ENCODE results near the gene SEMA5B. TPM values are rescaled to one million over a fixed set of nuclear protein-coding genes. Genes with fewer than 3 reads are reported as not detected.

The SEMA5B gene
- polyA plus RNA-seq, 3 donors from 2014 or later: not detected

- no peaks in the 10 kb centered on the region for H3K36me3 Mint-ChIP-seq
- no peak overlapping the region for H3K27ac Mint-ChIP-seq
- H3K4me1 Mint-ChIP-seq: peaks cover 8 to 11% of the 10 kb centered on the region in 2 donors
- DNase-seq: no peak
- no peak overlapping the region for H3K4me3 Mint-ChIP-seq
- no peaks in the 10 kb centered on the region for H3K9me3 Mint-ChIP-seq
- H3K27me3 Mint-ChIP-seq (ENCODE audit: low read depth in 3 of 3): peaks cover 11 to 26% (median 14%) of the 10 kb centered on the region in 3 donors
Observed at GRCh38 chr3:123031051-123031450, 3.5 kb upstream of the SEMA5B start.

DNA sequence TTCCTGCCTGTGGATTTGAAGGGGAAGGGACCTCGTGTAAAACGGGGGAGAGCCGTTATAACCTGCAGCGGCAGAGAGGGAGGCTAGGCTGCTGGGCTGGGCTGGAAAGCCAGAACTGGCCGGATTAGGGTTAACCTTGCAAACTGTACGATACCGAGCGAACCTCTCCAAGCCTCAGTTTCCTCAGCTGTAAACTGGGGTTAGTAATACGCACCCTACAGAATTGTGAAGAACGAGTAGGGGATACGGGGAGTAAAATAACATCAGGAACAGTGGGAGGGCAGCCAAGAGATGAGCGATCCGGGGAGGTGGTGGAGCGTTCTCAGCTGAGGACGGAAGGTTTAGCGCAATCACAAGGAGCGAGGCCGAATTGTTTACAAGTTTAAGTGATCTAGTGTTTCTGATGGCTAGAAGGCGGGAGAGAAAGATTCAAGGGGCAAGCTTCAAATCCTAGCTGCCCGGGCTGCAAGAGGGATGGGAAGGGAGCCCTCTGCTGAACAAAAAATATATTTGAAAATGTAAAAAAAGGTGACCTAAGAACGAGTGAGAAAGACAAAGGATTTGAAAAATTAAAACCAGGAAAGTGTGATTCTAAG is 768 bp upstream of the SEMA5B start:
- Mint-ChIP-seq H3K4me1 (peaks cover 8 to 17% of the 10 kb centered on the region in 2 donors), H3K27me3 (ENCODE audit: low read depth in 3 of 3) (peaks cover 13 to 29% (median 20%) of the 10 kb centered on the region in 3 donors), H3K4me3 (peak overlapping the region; percentile 70 to 87 (median 72)), H3K9me3 (no peaks in the 10 kb centered on the region), H3K36me3 (no peaks in the 10 kb centered on the region), H3K27ac (no peak overlapping the region)
- DNase-seq: peak in 2 of 3 donors; percentile 15 to 26

DNA sequence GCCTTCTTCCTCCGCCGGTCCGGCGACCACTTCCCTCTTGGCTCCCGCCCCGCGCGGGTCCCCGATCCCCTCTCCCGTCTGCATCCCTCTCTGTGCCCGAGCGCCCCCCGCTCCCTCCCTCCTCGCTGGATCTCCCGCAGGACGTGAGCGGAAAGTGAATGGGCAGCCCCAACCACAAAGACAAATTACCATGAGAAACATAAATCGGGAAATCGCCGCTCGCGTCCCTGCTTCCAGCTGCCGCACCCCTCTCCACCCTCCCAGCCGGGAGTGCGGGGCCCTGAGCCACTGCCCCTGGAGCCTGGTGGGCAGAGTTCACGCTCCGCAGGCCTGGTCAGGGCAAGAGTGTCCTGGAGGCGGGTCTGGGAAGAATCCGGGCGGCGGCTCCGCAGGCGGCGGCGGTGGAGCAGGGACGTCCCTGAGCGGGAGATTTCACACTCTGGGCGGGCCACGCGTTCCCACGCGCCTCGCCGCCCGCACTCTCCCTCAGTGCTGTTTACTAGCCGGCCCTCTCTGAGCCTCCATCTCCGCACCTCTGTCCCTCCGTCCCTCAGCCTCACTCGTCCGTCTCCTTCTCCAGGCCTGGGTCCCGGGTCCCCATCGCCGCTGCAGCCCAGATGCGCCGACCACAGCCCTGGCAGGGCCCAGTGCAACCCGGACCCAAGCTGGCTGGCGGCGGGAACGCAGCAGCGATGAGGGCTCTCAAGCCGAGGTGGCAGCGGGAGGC is 835 bp downstream of the SEMA5B start:
- H3K27ac Mint-ChIP-seq: no peak overlapping the region
- peak in 1 of 3 donors; percentile 3 for DNase-seq
- peak overlapping the region; percentile 39 to 68 (median 53) for H3K4me3 Mint-ChIP-seq
- H3K27me3 Mint-ChIP-seq (ENCODE audit: low read depth in 3 of 3): peaks cover 14 to 29% (median 20%) of the 10 kb centered on the region in 3 donors
- no peaks in the 10 kb centered on the region for H3K9me3 Mint-ChIP-seq
- H3K36me3 Mint-ChIP-seq: no peaks in the 10 kb centered on the region
- H3K4me1 Mint-ChIP-seq: peaks cover 8 to 17% of the 10 kb centered on the region in 2 donors

DNA sequence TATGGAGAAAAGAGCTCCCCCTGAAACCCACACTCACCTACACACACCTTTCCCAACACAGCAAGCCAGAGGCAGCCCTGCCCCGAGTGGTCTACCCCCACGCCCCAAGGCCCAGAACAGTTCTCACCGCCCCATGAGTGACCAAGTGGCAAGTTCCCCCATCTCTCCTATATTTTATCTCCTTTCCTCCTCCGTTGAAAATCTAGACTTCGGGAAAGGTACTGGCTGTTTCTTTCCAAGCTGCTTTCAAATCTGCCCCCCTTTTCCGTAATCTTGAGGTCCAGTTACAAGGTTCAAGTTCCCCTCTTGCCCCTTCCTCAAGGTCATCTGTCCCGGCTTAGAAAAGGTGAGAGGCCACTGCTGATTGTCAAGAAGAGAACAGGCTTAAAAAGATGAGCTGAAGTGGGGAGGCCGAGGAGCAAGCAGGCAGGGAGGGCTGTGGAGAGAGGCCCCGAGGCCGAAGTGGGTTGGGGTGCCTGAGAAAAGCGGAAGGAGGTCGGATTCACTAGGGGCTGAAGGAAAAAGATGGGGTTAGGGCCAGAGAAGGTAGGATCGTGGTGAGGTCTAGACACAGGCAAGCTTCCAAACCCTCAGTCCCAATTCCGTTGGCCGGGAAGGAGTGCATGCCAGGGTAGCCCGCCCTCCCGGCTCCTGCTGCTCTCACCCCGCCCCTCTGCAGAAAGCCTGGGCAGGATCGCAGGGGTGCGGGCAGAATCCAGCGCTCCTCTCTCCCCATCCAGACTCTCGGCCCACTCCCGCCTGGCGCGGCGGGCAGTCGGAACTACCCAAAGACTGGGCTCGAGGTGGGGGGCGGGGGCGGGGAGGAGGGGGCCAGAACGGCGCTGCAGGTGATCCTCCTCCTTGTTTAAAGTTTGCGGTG is 1.7 kb downstream of the SEMA5B start:
- no peak for DNase-seq
- H3K27ac Mint-ChIP-seq: no peak overlapping the region

GRCh38 chr3:123024056-123024455 is 3.5 kb downstream of the SEMA5B start:
- Mint-ChIP-seq H3K27me3 (ENCODE audit: low read depth in 3 of 3) (peaks cover 11 to 27% (median 21%) of the 10 kb centered on the region in 3 donors), H3K36me3 (no peaks in the 10 kb centered on the region)

More for the DNA sequence above, 1.7 kb downstream of the SEMA5B start:
- no peaks in the 10 kb centered on the region for H3K9me3 Mint-ChIP-seq
- no peaks in the 10 kb centered on the region for H3K36me3 Mint-ChIP-seq
- peak overlapping the region; percentile 42 to 79 (median 54) for H3K4me3 Mint-ChIP-seq
- H3K4me1 Mint-ChIP-seq: peaks cover 8 to 17% of the 10 kb centered on the region in 2 donors
- peaks cover 14 to 29% (median 20%) of the 10 kb centered on the region in 3 donors for H3K27me3 Mint-ChIP-seq (ENCODE audit: low read depth in 3 of 3)

GRCh38 chr3:123021996-123022510 is 5.5 kb downstream of the SEMA5B start:
- H3K4me1 Mint-ChIP-seq: peaks cover 0 to 9% of the 10 kb centered on the region in 2 donors
- peaks cover 5 to 18% (median 16%) of the 10 kb centered on the region in 3 donors for H3K27me3 Mint-ChIP-seq (ENCODE audit: low read depth in 3 of 3)
- H3K9me3 Mint-ChIP-seq: no peaks in the 10 kb centered on the region
- H3K4me3 Mint-ChIP-seq: no peak overlapping the region
- no peak for DNase-seq
- H3K27ac Mint-ChIP-seq: no peak overlapping the region
- no peaks in the 10 kb centered on the region for H3K36me3 Mint-ChIP-seq

More at GRCh38 chr3:123024056-123024455, 3.5 kb downstream of the SEMA5B start:
- DNase-seq: no peak
- Mint-ChIP-seq H3K27ac (no peak overlapping the region), H3K4me1 (peaks cover 8 to 17% of the 10 kb centered on the region in 2 donors), H3K9me3 (no peaks in the 10 kb centered on the region), H3K4me3 (no peak overlapping the region)

GRCh38 chr3:123021388-123021787 is 6.2 kb downstream of the SEMA5B start:
- Mint-ChIP-seq H3K4me1 (peaks cover 0 to 7% of the 10 kb centered on the region in 2 donors), H3K27me3 (ENCODE audit: low read depth in 3 of 3) (peaks cover 4 to 17% (median 14%) of the 10 kb centered on the region in 3 donors), H3K9me3 (no peaks in the 10 kb centered on the region), H3K36me3 (no peaks in the 10 kb centered on the region), H3K4me3 (no peak overlapping the region), H3K27ac (no peak overlapping the region)
- no peak for DNase-seq

GRCh38 chr3:123020709-123021108 is 6.9 kb downstream of the SEMA5B start:
- Mint-ChIP-seq H3K27me3 (ENCODE audit: low read depth in 3 of 3) (peaks cover 4 to 13% (median 11%) of the 10 kb centered on the region in 3 donors), H3K27ac (no peak overlapping the region), H3K36me3 (no peaks in the 10 kb centered on the region), H3K4me1 (peaks cover 0 to 3% of the 10 kb centered on the region in 2 donors), H3K9me3 (no peaks in the 10 kb centered on the region), H3K4me3 (no peak overlapping the region)
- no peak for DNase-seq

DNA sequence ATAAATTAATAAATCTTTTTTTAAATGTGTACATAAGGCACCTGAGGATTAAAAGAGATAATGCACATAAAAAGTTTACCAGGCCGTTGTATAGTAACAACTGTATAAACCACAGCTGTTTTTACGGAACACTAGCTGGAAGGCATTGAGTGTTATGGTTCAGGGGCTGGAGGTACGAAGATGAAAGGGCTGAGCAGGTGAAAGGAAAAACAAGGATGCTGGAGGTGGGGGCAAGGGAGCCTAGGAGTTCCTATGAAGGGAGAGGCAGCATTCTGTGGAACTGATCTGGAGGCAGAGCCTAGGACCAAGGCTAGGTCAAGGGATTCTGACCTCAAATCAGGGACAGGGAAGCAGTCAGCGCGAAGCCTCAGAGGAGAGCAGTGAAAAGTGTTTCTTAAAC is 8.0 kb downstream of the SEMA5B start:
- DNase-seq: no peak
- Mint-ChIP-seq H3K4me3 (no peak overlapping the region), H3K9me3 (no peaks in the 10 kb centered on the region), H3K27me3 (ENCODE audit: low read depth in 3 of 3) (peaks cover 4 to 10% (median 6%) of the 10 kb centered on the region in 3 donors), H3K27ac (no peak overlapping the region), H3K36me3 (no peaks in the 10 kb centered on the region), H3K4me1 (no peaks in the 10 kb centered on the region)

GRCh38 chr3:123019161-123019560 is 8.4 kb downstream of the SEMA5B start:
- Mint-ChIP-seq H3K4me1 (no peaks in the 10 kb centered on the region), H3K4me3 (no peak overlapping the region), H3K27me3 (ENCODE audit: low read depth in 3 of 3) (peaks cover 4 to 12% (median 6%) of the 10 kb centered on the region in 3 donors), H3K27ac (no peak overlapping the region), H3K9me3 (no peaks in the 10 kb centered on the region), H3K36me3 (no peaks in the 10 kb centered on the region)
- no peak for DNase-seq

- Mint-ChIP-seq H3K9me3 (no peaks in the 10 kb centered on the region), H3K4me1 (no peaks in the 10 kb centered on the region), H3K27me3 (ENCODE audit: low read depth in 3 of 3) (peaks cover 4 to 10% (median 6%) of the 10 kb centered on the region in 3 donors), H3K4me3 (no peak overlapping the region), H3K27ac (no peak overlapping the region), H3K36me3 (no peaks in the 10 kb centered on the region)
- DNase-seq: no peak
Observed at GRCh38 chr3:123018683-123019082, 8.9 kb downstream of the SEMA5B start.

- Mint-ChIP-seq H3K4me3 (no peak overlapping the region), H3K4me1 (no peaks in the 10 kb centered on the region), H3K9me3 (no peaks in the 10 kb centered on the region), H3K36me3 (no peaks in the 10 kb centered on the region), H3K27ac (no peak overlapping the region), H3K27me3 (ENCODE audit: low read depth in 3 of 3) (peaks cover 6 to 12% (median 8%) of the 10 kb centered on the region in 3 donors)
- DNase-seq: no peak
Observed at GRCh38 chr3:123015596-123015995, 12.0 kb downstream of the SEMA5B start.

- no peak for DNase-seq
- Mint-ChIP-seq H3K4me3 (no peak overlapping the region), H3K4me1 (no peaks in the 10 kb centered on the region), H3K27me3 (ENCODE audit: low read depth in 3 of 3) (peaks cover 4 to 13% (median 12%) of the 10 kb centered on the region in 3 donors), H3K27ac (no peak overlapping the region), H3K36me3 (no peaks in the 10 kb centered on the region), H3K9me3 (no peaks in the 10 kb centered on the region)
Observed at GRCh38 chr3:123013876-123014275, 13.7 kb downstream of the SEMA5B start.

Measured in immature natural killer cell (primary cell).